Measurements from ENCODE around the gene TFF2.

DNA sequence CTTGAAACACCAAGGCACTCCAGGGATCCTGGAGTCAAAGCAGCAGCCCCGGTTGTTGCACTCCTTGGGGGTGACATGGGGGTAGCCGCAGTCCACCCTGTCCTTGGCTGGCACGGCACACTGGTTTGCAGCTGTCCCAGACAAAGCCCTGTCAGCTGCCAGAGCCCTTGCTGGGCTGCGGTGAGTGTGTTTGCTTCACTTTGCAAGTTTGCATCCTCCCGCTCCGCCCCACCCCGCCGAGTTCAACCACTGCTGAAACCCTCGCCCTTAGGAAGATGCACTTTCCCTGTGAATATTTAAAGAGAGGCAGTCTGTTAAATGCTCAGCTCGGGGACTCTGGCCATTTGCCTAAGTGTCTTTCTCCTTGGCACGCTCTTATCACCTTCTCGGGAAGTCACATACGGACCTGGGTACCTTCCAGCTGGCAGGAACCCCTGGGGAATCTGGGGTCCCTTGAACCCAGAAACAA, 37.3 kb downstream of the TFF2 start:
- TF ChIP-seq POLR2A (IDR thresholded peaks at IDR 0.05; ENCODE audit: low read depth, low read length) (no peak), SPI1 (IDR thresholded peaks at IDR 0.05; ENCODE audit: low read depth, low read length) (no peak), POLR2AphosphoS5 (IDR thresholded peaks at IDR 0.05; ENCODE audit: low read depth, low read length) (no peak)

All from GM12891 (cell line).